ENCODE measurements around the gene C1orf174. TPM values are rescaled to one million over a fixed set of nuclear protein-coding genes. Genes with fewer than 3 reads are reported as not detected.

The C1orf174 gene
- total and polyA plus RNA-seq, 2 of the 4 experiments (the other 2 are of a cell fraction): 26.7 to 45.7 TPM

DNA sequence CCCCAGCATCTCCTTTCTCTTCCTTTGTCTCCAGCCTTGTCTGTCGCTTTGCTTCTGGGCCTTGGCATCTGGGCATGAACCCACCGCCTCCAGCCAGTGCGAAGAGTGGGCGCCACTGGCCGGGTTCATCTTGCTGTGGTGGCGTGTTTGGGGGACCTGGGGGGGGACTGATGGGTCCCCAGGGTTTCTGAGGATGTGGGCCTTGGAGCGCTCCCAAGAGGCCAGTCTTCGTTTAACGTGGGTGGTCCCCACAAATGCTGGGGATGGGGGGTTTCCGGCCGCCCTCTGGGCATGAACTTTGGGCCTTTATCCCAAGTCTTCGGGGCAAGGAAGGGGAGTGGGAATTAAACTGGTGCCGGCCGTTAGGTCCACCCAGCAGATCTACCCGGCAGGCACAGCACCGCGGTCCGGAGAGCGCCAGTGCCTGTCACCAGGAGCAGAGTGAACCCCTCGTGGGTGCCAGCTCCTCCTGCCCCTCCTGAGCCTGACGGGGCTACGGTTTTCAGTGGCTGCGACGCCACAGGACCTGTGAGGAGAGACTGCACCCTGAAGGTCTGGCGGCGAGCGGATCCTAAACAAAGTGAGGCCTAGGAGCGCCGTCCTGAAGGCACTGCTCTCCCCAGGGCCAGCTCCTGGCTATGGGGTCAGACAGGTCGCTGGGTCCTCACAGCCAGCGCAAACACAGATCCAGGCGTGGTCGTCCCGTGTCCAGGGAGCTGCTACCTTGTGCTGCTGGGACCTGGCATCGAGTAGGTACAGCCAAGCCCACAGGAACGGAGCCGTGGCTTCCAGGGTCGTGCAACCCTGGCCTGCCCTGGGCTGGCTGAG lies 12.1 kb upstream of the C1orf174 start:
- no peak for DNase-seq
- Histone ChIP-seq H3K36me3 (ENCODE audit: control insufficient read depth, insufficient read depth, low read length) (no peaks in the 10 kb centered on the region), H2BK15ac (ENCODE audit: low read depth, low read length) (no peak overlapping the region), H3K18ac (ENCODE audit: low read depth, low read length) (no peak overlapping the region), H3K79me1 (ENCODE audit: low read depth in 1 of 2, low read length in 2 of 2) (no peaks in the 10 kb centered on the region), H2AFZ (replicated peaks; ENCODE audit: low read length, poor library complexity) (no peak overlapping the region), H3K4ac (ENCODE audit: low read depth, low read length) (no peak overlapping the region), H3K14ac (replicated peaks; ENCODE audit: low read depth, low read length) (no peak overlapping the region), H2AK9ac (replicated peaks; ENCODE audit: low read depth, low read length, poor library complexity) (no peak overlapping the region), H3K4me3 (ENCODE audit: insufficient read depth, low read depth, low read length) (no peak overlapping the region), H3K23ac (ENCODE audit: low read depth, low read length) (no peak overlapping the region), H2BK20ac (ENCODE audit: low read depth, low read length) (no peak overlapping the region), H3K9ac (ENCODE audit: low read depth, low read length) (no peak overlapping the region), H3K9me3 (ENCODE audit: control insufficient read depth, insufficient read depth, low read length) (no peaks in the 10 kb centered on the region), H2AK5ac (ENCODE audit: low read depth, low read length) (no peak overlapping the region), H3K27ac (ENCODE audit: insufficient read depth, low read length) (no peak overlapping the region), H4K8ac (ENCODE audit: low read depth in 2 of 2, low read length in 2 of 2) (no peak overlapping the region), H4K20me1 (ENCODE audit: insufficient read depth, low read length) (no peaks in the 10 kb centered on the region), H2BK120ac (ENCODE audit: low read depth, low read length) (no peak overlapping the region), H3K27me3 (ENCODE audit: control insufficient read depth, insufficient read depth, low read length) (peaks cover 7% of the 10 kb centered on the region; the same call in 1 of the 2 replicates), H3K9me1 (ENCODE audit: insufficient read depth, low read length) (no peaks in the 10 kb centered on the region), H4K91ac (ENCODE audit: insufficient read depth, low read depth, low read length) (no peak overlapping the region), H3K4me1 (ENCODE audit: control insufficient read depth, insufficient read depth, low read length) (no peaks in the 10 kb centered on the region), H2BK5ac (ENCODE audit: low read depth, low read length, poor library complexity, severe bottlenecking) (no peak overlapping the region), H4K5ac (ENCODE audit: low read depth, low read length) (no peak overlapping the region), H3K4me2 (ENCODE audit: low read depth, low read length) (no peak overlapping the region), H3K56ac (ENCODE audit: extremely low read depth, insufficient read depth, low read length) (no peak overlapping the region)
- intact Hi-C loops (cut with micrococcal nuclease) (no loop called here), dilution Hi-C loops (cut with HindIII; ENCODE audit: low sequenced_read_pairs, unreplicated experiment) (no loop called here), in situ Hi-C loops (cut with MboI; ENCODE audit: low sequenced_read_pairs) (loop anchor here (25.0 kb wide), 1 partner anchor 2000 kb away; no protein-coding TSS in a partner anchor)
- ChIA-PET CTCF (no interaction called here), POLR2A (ENCODE audit: unreplicated experiment) (no interaction called here)
- no peak for ATAC-seq (ENCODE audit: low read depth)
- WGBS, 2 experiments (ENCODE audit: extremely low coverage in 2 of 2, insufficient read length in 1 of 2): 75% methylated on average over 17 of the region's 38 CpGs; no CpG with 5 or more reads in 1 of the 2 experiments
- no TSS peak for BruUV-seq (replicated peaks)
- no peak for TF ChIP-seq FOS (IDR thresholded peaks at IDR 0.05; ENCODE audit: low read depth, low read length)
- no peak for TF ChIP-seq CEBPB (IDR thresholded peaks at IDR 0.05; ENCODE audit: low read depth, low read length)
- no peak for TF ChIP-seq BHLHE40 (IDR thresholded peaks at IDR 0.05; ENCODE audit: low read depth, low read length)
- no peak for TF ChIP-seq RCOR1 (IDR thresholded peaks at IDR 0.05; ENCODE audit: insufficient replicate concordance, low read length)
- no peak for TF ChIP-seq RAD21 (IDR thresholded peaks at IDR 0.05; ENCODE audit: low read length)
- TF ChIP-seq, protein P1, sequence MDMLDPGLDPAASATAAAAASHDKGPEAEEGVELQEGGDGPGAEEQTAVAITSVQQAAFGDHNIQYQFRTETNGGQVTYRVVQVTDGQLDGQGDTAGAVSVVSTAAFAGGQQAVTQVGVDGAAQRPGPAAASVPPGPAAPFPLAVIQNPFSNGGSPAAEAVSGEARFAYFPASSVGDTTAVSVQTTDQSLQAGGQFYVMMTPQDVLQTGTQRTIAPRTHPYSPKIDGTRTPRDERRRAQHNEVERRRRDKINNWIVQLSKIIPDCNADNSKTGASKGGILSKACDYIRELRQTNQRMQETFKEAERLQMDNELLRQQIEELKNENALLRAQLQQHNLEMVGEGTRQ (IDR thresholded peaks at IDR 0.05; ENCODE audit: low read depth, low read length): no peak
- TF ChIP-seq MXI1 (IDR thresholded peaks at IDR 0.05; ENCODE audit: borderline replicate concordance, low read depth, low read length): no peak
- no peak for TF ChIP-seq MAFK (IDR thresholded peaks at IDR 0.05; ENCODE audit: low read depth, low read length)
- TF ChIP-seq, protein P2, sequence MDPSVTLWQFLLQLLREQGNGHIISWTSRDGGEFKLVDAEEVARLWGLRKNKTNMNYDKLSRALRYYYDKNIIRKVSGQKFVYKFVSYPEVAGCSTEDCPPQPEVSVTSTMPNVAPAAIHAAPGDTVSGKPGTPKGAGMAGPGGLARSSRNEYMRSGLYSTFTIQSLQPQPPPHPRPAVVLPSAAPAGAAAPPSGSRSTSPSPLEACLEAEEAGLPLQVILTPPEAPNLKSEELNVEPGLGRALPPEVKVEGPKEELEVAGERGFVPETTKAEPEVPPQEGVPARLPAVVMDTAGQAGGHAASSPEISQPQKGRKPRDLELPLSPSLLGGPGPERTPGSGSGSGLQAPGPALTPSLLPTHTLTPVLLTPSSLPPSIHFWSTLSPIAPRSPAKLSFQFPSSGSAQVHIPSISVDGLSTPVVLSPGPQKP (IDR thresholded peaks at IDR 0.05; ENCODE audit: borderline replicate concordance, low read depth, low read length): no peak
- TF ChIP-seq NFE2L2 (IDR thresholded peaks at IDR 0.05; ENCODE audit: low read depth, low read length): no peak
- TF ChIP-seq, protein P3, sequence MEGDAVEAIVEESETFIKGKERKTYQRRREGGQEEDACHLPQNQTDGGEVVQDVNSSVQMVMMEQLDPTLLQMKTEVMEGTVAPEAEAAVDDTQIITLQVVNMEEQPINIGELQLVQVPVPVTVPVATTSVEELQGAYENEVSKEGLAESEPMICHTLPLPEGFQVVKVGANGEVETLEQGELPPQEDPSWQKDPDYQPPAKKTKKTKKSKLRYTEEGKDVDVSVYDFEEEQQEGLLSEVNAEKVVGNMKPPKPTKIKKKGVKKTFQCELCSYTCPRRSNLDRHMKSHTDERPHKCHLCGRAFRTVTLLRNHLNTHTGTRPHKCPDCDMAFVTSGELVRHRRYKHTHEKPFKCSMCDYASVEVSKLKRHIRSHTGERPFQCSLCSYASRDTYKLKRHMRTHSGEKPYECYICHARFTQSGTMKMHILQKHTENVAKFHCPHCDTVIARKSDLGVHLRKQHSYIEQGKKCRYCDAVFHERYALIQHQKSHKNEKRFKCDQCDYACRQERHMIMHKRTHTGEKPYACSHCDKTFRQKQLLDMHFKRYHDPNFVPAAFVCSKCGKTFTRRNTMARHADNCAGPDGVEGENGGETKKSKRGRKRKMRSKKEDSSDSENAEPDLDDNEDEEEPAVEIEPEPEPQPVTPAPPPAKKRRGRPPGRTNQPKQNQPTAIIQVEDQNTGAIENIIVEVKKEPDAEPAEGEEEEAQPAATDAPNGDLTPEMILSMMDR (conservative IDR thresholded peaks at IDR 0.05; ENCODE audit: low read depth, low read length): no peak
- TF ChIP-seq MAZ (IDR thresholded peaks at IDR 0.05; ENCODE audit: borderline replicate concordance, low read depth, low read length): no peak
- no peak for TF ChIP-seq CHD1 (IDR thresholded peaks at IDR 0.05; ENCODE audit: low read depth, low read length)
- no peak for TF ChIP-seq SMC3 (IDR thresholded peaks at IDR 0.05; ENCODE audit: low read depth, low read length)
- TF ChIP-seq POLR2A (IDR thresholded peaks at IDR 0.05; ENCODE audit: low read depth, low read length): no peak

All from IMR-90 (cell line).